ENCODE measurements around the gene ZNF628.
A peak's percentile ranks its signal among the peaks of the same experiment; 100 is the strongest.

Gene ZNF628

GRCh38 chr19:55502197-55502952 lies 26.0 kb downstream of the ZNF628 start:
- no peak for DNase-seq

- no peak for DNase-seq
Observed at GRCh38 chr19:55503157-55503501, 26.7 kb downstream of the ZNF628 start.

- peak; percentile 94 for DNase-seq
Observed at GRCh38 chr19:55503502-55504251, 27.3 kb downstream of the ZNF628 start.

- DNase-seq = no peak
Observed at GRCh38 chr19:55504252-55504603, 27.8 kb downstream of the ZNF628 start.

GRCh38 chr19:55504981-55505380 lies 28.6 kb downstream of the ZNF628 start:
- DNase-seq = no peak

GRCh38 chr19:55508120-55508519 lies 31.7 kb downstream of the ZNF628 start:
- no peak for DNase-seq

- DNase-seq = peak; percentile 97
Observed at GRCh38 chr19:55516878-55517620, 40.6 kb downstream of the ZNF628 start.

GRCh38 chr19:55519451-55520311 lies 43.3 kb downstream of the ZNF628 start:
- DNase-seq = no peak

GRCh38 chr19:55520691-55521292 lies 44.4 kb downstream of the ZNF628 start:
- DNase-seq = no peak

- no peak for DNase-seq
Observed at GRCh38 chr19:55525289-55526101, 49.1 kb downstream of the ZNF628 start.

GRCh38 chr19:55526216-55527196 lies 50.1 kb downstream of the ZNF628 start:
- peak; percentile 63 for DNase-seq

GRCh38 chr19:55527197-55528029 lies 51.0 kb downstream of the ZNF628 start:
- no peak for DNase-seq

GRCh38 chr19:55528030-55528803 lies 51.8 kb downstream of the ZNF628 start:
- peak; percentile 15 for DNase-seq

- DNase-seq = no peak
Observed at GRCh38 chr19:55529636-55530234, 53.3 kb downstream of the ZNF628 start.

GRCh38 chr19:55530996-55531395 lies 54.6 kb downstream of the ZNF628 start:
- DNase-seq = no peak

All from retina (tissue), 1 donor.